ENCODE results near the gene GPX3.

DNA sequence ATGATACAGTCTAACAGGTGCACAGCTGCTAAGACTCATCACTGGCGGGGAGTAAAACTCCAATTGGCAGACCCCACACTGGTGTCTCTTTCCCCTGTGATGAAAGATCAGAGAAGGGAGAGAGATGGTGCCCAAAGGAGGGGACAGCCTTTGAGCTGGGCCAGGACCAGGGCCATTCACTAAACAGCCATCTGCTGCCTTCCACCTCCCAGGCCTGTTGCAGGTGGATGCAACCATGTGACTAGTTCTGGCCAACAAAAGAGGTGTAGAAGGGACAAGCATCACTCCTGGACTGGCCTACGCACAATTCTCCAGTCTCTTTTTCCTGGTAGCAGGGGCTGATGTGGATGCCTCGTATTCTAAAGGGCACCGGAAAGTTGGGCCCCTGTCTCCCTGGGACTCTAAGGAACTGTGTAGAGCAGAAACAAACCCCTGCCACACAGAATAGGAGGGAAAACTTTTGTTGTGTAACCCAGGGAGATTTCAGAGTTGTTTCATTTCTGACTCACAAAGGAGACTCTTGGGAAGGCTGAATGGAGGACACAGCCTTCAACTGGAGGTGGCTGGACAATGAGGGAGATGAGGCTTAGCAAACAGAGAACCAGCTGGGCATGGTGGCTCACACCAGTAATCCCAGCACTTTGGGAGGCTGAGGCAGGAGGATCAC, 33.5 kb downstream of the GPX3 start:
- TF ChIP-seq EZH2 (optimal IDR thresholded peaks at IDR 0.05; ENCODE audit: low read depth, low read length): no peak
- TF ChIP-seq, protein P1, sequence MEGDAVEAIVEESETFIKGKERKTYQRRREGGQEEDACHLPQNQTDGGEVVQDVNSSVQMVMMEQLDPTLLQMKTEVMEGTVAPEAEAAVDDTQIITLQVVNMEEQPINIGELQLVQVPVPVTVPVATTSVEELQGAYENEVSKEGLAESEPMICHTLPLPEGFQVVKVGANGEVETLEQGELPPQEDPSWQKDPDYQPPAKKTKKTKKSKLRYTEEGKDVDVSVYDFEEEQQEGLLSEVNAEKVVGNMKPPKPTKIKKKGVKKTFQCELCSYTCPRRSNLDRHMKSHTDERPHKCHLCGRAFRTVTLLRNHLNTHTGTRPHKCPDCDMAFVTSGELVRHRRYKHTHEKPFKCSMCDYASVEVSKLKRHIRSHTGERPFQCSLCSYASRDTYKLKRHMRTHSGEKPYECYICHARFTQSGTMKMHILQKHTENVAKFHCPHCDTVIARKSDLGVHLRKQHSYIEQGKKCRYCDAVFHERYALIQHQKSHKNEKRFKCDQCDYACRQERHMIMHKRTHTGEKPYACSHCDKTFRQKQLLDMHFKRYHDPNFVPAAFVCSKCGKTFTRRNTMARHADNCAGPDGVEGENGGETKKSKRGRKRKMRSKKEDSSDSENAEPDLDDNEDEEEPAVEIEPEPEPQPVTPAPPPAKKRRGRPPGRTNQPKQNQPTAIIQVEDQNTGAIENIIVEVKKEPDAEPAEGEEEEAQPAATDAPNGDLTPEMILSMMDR (IDR thresholded peaks at IDR 0.05; ENCODE audit: low read length): no peak
